HEK293 (cell line): ENCODE results near the gene TMEM255A.

Source experiments
- CTCF ChIA-PET: fragments of 350-600 bp; formaldehyde crosslinking; extraction: SDS; loops from one replicate; lab custom pipeline; 2021; ENCODE audit warnings: antibody characterized with exemption; lab: Yijun Ruan, JAX
- POLR2A ChIA-PET: fragments of 300-600 bp; formaldehyde crosslinking; extraction: SDS; loops from one replicate; lab custom pipeline; 2020; ENCODE audit warnings: antibody characterized with exemption, inconsistent platforms; lab: Yijun Ruan, JAX
- H3K27ac ChIP-seq: fragments of 200-500 bp; sonication (Bioruptor generic); 2 replicates; pipeline ENCODE4 v1.5.1; 2014; ENCODE audit warnings: low read depth, low read length, control low read depth, inconsistent platforms; ENCODE audit errors: extremely low read depth
- H3K36me3 ChIP-seq, 2 experiments: fragments of 200-500 bp in 1 of 2; sonication (Bioruptor generic) in 1 of 2; 1 replicate in 1 of 2; 2 replicates in 1 of 2; pipeline ENCODE4 v1.5.1; 2014 to 2017; ENCODE audit warnings: inconsistent platforms in 2 of 2, low read length in 2 of 2; ENCODE audit not compliant: control insufficient read depth in 2 of 2, insufficient read depth in 1 of 2
- H3K4me1 ChIP-seq: fragments of 200-500 bp; sonication (Bioruptor generic); 2 replicates; pipeline ENCODE4 v1.5.1; 2014; ENCODE audit warnings: mild to moderate bottlenecking, low read length, inconsistent platforms; ENCODE audit not compliant: control insufficient read depth, insufficient read depth
- H3K4me3 ChIP-seq: 2 replicates; pipeline ENCODE4 v1.5.1; 2011; ENCODE audit warnings: low read depth, mild to moderate bottlenecking, control low read depth, low read length, moderate library complexity
- H3K9me3 ChIP-seq: fragments of 200-500 bp; sonication (Bioruptor generic); 2 replicates; pipeline ENCODE4 v1.5.1; 2014; ENCODE audit warnings: low read depth, low read length, inconsistent platforms; ENCODE audit not compliant: control insufficient read depth, insufficient read depth
- BCL11B ChIP-seq: fragments of 450-650 bp; formaldehyde crosslinking; IDR thresholded peaks from 2 replicates; pipeline ENCODE4 v1.5.1; 2016; ENCODE audit warnings: low read depth, missing biosample characterization, missing genetic modification characterization
- GLIS1 ChIP-seq: fragments of 450-650 bp; formaldehyde crosslinking; IDR thresholded peaks from 2 replicates; pipeline ENCODE4 v1.5.1; 2016; ENCODE audit warnings: missing biosample characterization, missing genetic modification characterization
- OSR2 ChIP-seq: fragments of 450-650 bp; formaldehyde crosslinking; IDR thresholded peaks from 2 replicates; pipeline ENCODE4 v1.5.1; 2016; ENCODE audit warnings: missing biosample characterization, missing genetic modification characterization
- SCRT1 ChIP-seq: fragments of 450-650 bp; formaldehyde crosslinking; IDR thresholded peaks from 2 replicates; pipeline ENCODE4 v1.5.1; 2016; ENCODE audit warnings: missing biosample characterization, missing genetic modification characterization, borderline replicate concordance
- YY2 ChIP-seq: fragments of 450-650 bp; formaldehyde crosslinking; IDR thresholded peaks from 2 replicates; pipeline ENCODE4 v1.5.1; 2016; ENCODE audit warnings: missing biosample characterization, missing genetic modification characterization
- ZBTB17 ChIP-seq: fragments of 450-650 bp; formaldehyde crosslinking; IDR thresholded peaks from 2 replicates; pipeline ENCODE4 v1.5.1; 2016; ENCODE audit warnings: missing biosample characterization, missing genetic modification characterization
- ZNF2 ChIP-seq: fragments of 450-650 bp; formaldehyde crosslinking; IDR thresholded peaks from 2 replicates; pipeline ENCODE4 v1.5.1; 2016; ENCODE audit warnings: missing biosample characterization, missing genetic modification characterization
- ZNF510 ChIP-seq: fragments of 450-650 bp; formaldehyde crosslinking; IDR thresholded peaks from 2 replicates; pipeline ENCODE4 v1.5.1; 2018; ENCODE audit warnings: mild to moderate bottlenecking, missing genetic modification characterization, missing biosample characterization; ENCODE audit not compliant: insufficient replicate concordance
- ZNF530 ChIP-seq: fragments of 450-650 bp; formaldehyde crosslinking; IDR thresholded peaks from 2 replicates; pipeline ENCODE4 v1.5.1; 2016; ENCODE audit warnings: low read depth, missing biosample characterization, missing genetic modification characterization
- ZNF548 ChIP-seq: fragments of 450-650 bp; formaldehyde crosslinking; IDR thresholded peaks from 2 replicates; pipeline ENCODE4 v1.5.1; 2016; ENCODE audit warnings: missing biosample characterization, missing genetic modification characterization
- ZNF555 ChIP-seq: fragments of 450-650 bp; formaldehyde crosslinking; conservative IDR thresholded peaks from 2 replicates; pipeline ENCODE4 v1.5.1; 2017; ENCODE audit warnings: missing biosample characterization, mild to moderate bottlenecking, missing genetic modification characterization, inconsistent platforms
- ZNF560 ChIP-seq: fragments of 450-650 bp; formaldehyde crosslinking; IDR thresholded peaks from 2 replicates; pipeline ENCODE4 v1.5.1; 2017; ENCODE audit warnings: missing biosample characterization, missing genetic modification characterization, borderline replicate concordance
- ZNF654 ChIP-seq: fragments of 450-650 bp; formaldehyde crosslinking; IDR thresholded peaks from 2 replicates; pipeline ENCODE4 v1.5.1; 2016; ENCODE audit warnings: low read depth, missing biosample characterization, missing genetic modification characterization
- ZNF670 ChIP-seq: fragments of 450-650 bp; formaldehyde crosslinking; IDR thresholded peaks from 2 replicates; pipeline ENCODE4 v1.5.1; 2016; ENCODE audit warnings: missing biosample characterization, missing genetic modification characterization, low read depth
- ZNF785 ChIP-seq: fragments of 450-650 bp; formaldehyde crosslinking; IDR thresholded peaks from 2 replicates; pipeline ENCODE4 v1.5.1; 2016; ENCODE audit warnings: missing biosample characterization, missing genetic modification characterization
- ZNF837 ChIP-seq: fragments of 450-650 bp; formaldehyde crosslinking; IDR thresholded peaks from 2 replicates; pipeline ENCODE4 v1.5.1; 2016; ENCODE audit warnings: missing biosample characterization, missing genetic modification characterization
- TF ChIP-seq, protein P1 (sequence below): fragments of 450-650 bp; formaldehyde crosslinking; IDR thresholded peaks from 2 replicates; pipeline ENCODE4 v1.5.1; 2016; ENCODE audit warnings: missing biosample characterization, missing genetic modification characterization
- TF ChIP-seq, protein P2 (sequence below): fragments of 450-650 bp; formaldehyde crosslinking; conservative IDR thresholded peaks from 2 replicates; pipeline ENCODE4 v1.5.1; 2016; ENCODE audit warnings: low read depth, missing biosample characterization, missing genetic modification characterization
- TF ChIP-seq, protein P3 (sequence below): fragments of 450-650 bp; formaldehyde crosslinking; IDR thresholded peaks from 2 replicates; pipeline ENCODE4 v1.5.1; 2016; ENCODE audit warnings: missing biosample characterization, missing genetic modification characterization
- TF ChIP-seq, protein P4 (sequence below): fragments of 450-650 bp; IDR thresholded peaks from 2 replicates; pipeline ENCODE4 v1.5.1; 2018; ENCODE audit warnings: missing biosample characterization, mild to moderate bottlenecking, missing genetic modification characterization
- TF ChIP-seq, protein P5 (sequence below): fragments of 450-650 bp; formaldehyde crosslinking; IDR thresholded peaks from 2 replicates; pipeline ENCODE4 v1.5.1; 2016; ENCODE audit warnings: missing biosample characterization, missing genetic modification characterization

TMEM255A gene

DNA sequence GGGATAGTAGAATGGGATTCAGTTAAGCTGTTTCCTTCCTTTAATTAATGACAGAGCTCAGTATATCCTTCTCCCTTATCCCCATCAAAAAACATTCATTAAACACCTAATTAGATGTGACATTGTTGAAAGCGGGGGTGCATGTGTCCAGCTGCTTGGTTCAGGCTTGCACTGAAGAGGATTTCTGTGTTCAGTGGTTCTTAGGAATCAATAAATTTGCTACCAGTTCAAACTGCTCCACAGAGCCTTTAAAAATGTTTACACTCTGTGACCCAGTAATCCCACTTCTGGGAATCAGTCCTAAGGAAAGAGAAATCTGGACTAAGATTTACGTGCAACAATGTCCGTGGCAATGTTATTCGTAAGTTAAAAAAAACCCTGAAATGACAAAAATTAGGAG lies 7.2 kb upstream of the TMEM255A start:
- TF ChIP-seq, protein P1, sequence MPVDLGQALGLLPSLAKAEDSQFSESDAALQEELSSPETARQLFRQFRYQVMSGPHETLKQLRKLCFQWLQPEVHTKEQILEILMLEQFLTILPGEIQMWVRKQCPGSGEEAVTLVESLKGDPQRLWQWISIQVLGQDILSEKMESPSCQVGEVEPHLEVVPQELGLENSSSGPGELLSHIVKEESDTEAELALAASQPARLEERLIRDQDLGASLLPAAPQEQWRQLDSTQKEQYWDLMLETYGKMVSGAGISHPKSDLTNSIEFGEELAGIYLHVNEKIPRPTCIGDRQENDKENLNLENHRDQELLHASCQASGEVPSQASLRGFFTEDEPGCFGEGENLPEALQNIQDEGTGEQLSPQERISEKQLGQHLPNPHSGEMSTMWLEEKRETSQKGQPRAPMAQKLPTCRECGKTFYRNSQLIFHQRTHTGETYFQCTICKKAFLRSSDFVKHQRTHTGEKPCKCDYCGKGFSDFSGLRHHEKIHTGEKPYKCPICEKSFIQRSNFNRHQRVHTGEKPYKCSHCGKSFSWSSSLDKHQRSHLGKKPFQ (tag by site-specific recombination): no peak
- TF ChIP-seq ZNF560 (tag by site-specific recombination) (no peak), ZNF2 (no peak), ZNF510 (tag by site-specific recombination) (no peak), ZNF837 (tag by site-specific recombination) (no peak), ZNF785 (tag by site-specific recombination) (no peak), ZBTB17 (tag by site-specific recombination) (no peak), BCL11B (tag by site-specific recombination) (no peak)
- TF ChIP-seq, protein P2, sequence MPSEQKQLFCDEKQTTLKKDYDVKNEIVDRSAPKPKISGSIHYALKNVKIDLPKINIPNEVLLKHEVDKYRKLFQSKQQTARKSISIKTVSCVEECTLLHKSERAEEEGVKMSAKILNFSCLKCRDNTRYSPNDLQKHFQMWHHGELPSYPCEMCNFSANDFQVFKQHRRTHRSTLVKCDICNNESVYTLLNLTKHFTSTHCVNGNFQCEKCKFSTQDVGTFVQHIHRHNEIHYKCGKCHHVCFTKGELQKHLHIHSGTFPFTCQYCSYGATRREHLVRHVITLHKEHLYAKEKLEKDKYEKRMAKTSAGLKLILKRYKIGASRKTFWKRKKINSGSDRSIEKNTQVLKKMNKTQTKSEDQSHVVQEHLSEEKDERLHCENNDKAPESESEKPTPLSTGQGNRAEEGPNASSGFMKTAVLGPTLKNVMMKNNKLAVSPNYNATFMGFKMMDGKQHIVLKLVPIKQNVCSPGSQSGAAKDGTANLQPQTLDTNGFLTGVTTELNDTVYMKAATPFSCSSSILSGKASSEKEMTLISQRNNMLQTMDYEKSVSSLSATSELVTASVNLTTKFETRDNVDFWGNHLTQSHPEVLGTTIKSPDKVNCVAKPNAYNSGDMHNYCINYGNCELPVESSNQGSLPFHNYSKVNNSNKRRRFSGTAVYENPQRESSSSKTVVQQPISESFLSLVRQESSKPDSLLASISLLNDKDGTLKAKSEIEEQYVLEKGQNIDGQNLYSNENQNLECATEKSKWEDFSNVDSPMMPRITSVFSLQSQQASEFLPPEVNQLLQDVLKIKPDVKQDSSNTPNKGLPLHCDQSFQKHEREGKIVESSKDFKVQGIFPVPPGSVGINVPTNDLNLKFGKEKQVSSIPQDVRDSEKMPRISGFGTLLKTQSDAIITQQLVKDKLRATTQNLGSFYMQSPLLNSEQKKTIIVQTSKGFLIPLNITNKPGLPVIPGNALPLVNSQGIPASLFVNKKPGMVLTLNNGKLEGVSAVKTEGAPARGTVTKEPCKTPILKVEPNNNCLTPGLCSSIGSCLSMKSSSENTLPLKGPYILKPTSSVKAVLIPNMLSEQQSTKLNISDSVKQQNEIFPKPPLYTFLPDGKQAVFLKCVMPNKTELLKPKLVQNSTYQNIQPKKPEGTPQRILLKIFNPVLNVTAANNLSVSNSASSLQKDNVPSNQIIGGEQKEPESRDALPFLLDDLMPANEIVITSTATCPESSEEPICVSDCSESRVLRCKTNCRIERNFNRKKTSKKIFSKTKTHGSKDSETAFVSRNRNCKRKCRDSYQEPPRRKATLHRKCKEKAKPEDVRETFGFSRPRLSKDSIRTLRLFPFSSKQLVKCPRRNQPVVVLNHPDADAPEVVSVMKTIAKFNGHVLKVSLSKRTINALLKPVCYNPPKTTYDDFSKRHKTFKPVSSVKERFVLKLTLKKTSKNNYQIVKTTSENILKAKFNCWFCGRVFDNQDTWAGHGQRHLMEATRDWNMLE (tag by site-specific recombination): no peak
- TF ChIP-seq, protein P3, sequence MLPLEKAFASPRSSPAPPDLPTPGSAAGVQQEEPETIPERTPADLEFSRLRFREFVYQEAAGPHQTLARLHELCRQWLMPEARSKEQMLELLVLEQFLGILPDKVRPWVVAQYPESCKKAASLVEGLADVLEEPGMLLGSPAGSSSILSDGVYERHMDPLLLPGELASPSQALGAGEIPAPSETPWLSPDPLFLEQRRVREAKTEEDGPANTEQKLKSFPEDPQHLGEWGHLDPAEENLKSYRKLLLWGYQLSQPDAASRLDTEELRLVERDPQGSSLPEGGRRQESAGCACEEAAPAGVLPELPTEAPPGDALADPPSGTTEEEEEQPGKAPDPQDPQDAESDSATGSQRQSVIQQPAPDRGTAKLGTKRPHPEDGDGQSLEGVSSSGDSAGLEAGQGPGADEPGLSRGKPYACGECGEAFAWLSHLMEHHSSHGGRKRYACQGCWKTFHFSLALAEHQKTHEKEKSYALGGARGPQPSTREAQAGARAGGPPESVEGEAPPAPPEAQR: no peak
- ChIA-PET CTCF (interaction anchor here (0.6 to 1.9 kb wide), 12 partner anchors 9 to 157 kb away, joined by 3 to 6 read pairs (median 4); no protein-coding TSS in a partner anchor), POLR2A (no interaction called here)
- no peaks in the 10 kb centered on the region for H3K36me3 ChIP-seq
- H3K27ac ChIP-seq: no peak overlapping the region
- no peak overlapping the region for H3K4me3 ChIP-seq
- H3K4me1 ChIP-seq: no peaks in the 10 kb centered on the region
- no peaks in the 10 kb centered on the region for H3K9me3 ChIP-seq

DNA sequence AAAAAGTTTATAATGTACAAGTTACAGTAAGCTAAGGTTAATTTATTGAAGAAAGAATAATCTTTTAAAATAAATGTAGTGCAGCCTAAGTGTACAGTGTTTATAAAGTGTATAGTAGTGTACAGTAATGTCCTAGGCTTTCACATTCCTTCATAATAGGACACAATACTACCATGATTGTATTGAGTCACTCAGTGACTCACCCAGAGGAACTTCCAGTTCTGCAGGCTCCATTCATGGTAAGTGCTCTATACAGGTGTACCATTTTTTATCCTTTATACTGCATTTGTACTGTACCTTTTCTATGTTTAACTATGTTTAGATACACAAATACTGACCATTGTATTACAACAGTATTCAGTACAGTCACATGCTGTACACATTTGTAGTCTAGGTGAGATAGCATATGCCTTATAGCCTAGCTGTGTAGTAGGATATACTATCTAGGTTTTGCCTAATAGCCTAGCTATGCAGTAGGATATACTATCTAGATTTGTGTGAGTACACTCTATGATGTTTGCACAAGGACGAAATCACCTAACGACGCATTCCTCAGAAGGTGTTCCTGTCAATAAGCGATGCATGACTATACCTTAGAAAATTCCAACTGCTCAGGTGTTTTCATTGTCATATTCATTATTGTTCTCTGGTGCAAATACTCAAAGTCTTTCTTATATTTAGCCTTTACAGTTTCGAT lies 5.5 kb upstream of the TMEM255A start:
- Histone ChIP-seq H3K9me3 (no peaks in the 10 kb centered on the region), H3K4me3 (no peak overlapping the region), H3K4me1 (peaks cover 1% of the 10 kb centered on the region; the same call in 1 of the 2 replicates), H3K36me3 (no peaks in the 10 kb centered on the region), H3K27ac (no peak overlapping the region)
- ChIA-PET CTCF (interaction anchor here (0.6 kb wide), 2 partner anchors 66 to 158 kb away, joined by 3 read pairs; partner anchors contain the start of gene ZBTB33), POLR2A (no interaction called here)
- TF ChIP-seq SCRT1: no peak
- no peak for TF ChIP-seq YY2 (tag by site-specific recombination)
- no peak for TF ChIP-seq ZNF548 (tag by site-specific recombination)
- TF ChIP-seq ZNF670 (tag by site-specific recombination): no peak
- no peak for TF ChIP-seq ZNF654 (tag by site-specific recombination)
- TF ChIP-seq ZNF530 (tag by site-specific recombination): no peak
- TF ChIP-seq, protein P4, sequence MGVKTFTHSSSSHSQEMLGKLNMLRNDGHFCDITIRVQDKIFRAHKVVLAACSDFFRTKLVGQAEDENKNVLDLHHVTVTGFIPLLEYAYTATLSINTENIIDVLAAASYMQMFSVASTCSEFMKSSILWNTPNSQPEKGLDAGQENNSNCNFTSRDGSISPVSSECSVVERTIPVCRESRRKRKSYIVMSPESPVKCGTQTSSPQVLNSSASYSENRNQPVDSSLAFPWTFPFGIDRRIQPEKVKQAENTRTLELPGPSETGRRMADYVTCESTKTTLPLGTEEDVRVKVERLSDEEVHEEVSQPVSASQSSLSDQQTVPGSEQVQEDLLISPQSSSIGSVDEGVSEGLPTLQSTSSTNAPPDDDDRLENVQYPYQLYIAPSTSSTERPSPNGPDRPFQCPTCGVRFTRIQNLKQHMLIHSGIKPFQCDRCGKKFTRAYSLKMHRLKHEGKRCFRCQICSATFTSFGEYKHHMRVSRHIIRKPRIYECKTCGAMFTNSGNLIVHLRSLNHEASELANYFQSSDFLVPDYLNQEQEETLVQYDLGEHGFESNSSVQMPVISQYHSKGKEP (tag by site-specific recombination): no peak
- TF ChIP-seq ZNF555 (tag by site-specific recombination): no peak
- TF ChIP-seq GLIS1 (tag by site-specific recombination): no peak
- no peak for TF ChIP-seq OSR2 (tag by site-specific recombination)
- TF ChIP-seq, protein P5, sequence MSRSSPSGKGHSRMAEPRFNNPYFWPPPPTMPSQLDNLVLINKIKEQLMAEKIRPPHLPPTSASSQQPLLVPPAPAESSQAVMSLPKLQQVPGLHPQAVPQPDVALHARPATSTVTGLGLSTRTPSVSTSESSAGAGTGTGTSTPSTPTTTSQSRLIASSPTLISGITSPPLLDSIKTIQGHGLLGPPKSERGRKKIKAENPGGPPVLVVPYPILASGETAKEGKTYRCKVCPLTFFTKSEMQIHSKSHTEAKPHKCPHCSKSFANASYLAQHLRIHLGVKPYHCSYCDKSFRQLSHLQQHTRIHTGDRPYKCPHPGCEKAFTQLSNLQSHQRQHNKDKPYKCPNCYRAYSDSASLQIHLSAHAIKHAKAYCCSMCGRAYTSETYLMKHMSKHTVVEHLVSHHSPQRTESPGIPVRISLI (tag by site-specific recombination): no peak
